ENCODE measurements around the gene ABCG1. TPM values are rescaled to one million over a fixed set of nuclear protein-coding genes. Genes with fewer than 3 reads are reported as not detected.

The ABCG1 gene
- total and polyA plus RNA-seq, 4 donors = 11.5 to 65.0 (median 35.0) TPM

DNA sequence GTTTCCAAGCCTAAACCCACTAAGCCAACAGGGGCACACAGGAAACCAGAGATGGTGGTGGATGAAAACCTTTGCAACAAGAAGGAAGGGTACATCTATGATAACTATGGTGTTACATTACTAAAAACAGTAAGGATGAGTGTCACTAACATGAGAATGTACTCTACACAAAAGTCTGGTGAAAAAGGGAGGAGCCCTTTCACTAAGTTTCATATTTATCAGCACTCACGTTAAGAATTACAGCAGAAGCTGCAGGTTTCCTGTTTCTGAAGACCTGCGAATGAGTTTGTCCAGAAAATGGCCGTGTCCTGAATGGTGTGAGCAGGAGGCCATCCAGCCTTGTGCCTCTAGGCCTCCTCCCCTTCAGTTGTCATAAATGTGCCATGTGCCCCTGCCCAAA is 17.8 kb downstream of the ABCG1 start:
- Histone ChIP-seq H3K27ac (ENCODE audit: low read depth in 1 of 2, low read length in 1 of 2) (peak overlapping the region in 1 of 2 donors; percentile 95), H3K4me3 (no peak overlapping the region), H3K27me3 (ENCODE audit: control insufficient read depth in 3 of 3, insufficient read depth in 3 of 3, low read length in 2 of 3) (no peaks in the 10 kb centered on the region), H3K9me3 (ENCODE audit: control insufficient read depth in 4 of 4, insufficient read depth in 3 of 4, low read length in 3 of 4) (no peaks in the 10 kb centered on the region), H3K9ac (ENCODE audit: insufficient read depth in 1 of 2, low read length in 2 of 2) (no peak overlapping the region), H3K4me1 (ENCODE audit: control insufficient read depth in 5 of 5, insufficient read depth in 5 of 5, low read length in 5 of 5) (peaks cover 28 to 48% (median 35%) of the 10 kb centered on the region in 5 donors), H3K36me3 (ENCODE audit: control insufficient read depth in 4 of 4, insufficient read depth in 4 of 4, low read length in 4 of 4) (no peaks in the 10 kb centered on the region)
- ATAC-seq (ENCODE audit: insufficient read depth, low FRiP score) (no peak), DNase-seq (no peak)
- TF ChIP-seq, protein P1, sequence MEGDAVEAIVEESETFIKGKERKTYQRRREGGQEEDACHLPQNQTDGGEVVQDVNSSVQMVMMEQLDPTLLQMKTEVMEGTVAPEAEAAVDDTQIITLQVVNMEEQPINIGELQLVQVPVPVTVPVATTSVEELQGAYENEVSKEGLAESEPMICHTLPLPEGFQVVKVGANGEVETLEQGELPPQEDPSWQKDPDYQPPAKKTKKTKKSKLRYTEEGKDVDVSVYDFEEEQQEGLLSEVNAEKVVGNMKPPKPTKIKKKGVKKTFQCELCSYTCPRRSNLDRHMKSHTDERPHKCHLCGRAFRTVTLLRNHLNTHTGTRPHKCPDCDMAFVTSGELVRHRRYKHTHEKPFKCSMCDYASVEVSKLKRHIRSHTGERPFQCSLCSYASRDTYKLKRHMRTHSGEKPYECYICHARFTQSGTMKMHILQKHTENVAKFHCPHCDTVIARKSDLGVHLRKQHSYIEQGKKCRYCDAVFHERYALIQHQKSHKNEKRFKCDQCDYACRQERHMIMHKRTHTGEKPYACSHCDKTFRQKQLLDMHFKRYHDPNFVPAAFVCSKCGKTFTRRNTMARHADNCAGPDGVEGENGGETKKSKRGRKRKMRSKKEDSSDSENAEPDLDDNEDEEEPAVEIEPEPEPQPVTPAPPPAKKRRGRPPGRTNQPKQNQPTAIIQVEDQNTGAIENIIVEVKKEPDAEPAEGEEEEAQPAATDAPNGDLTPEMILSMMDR (IDR thresholded peaks at IDR 0.05; ENCODE audit: control extremely low read depth, extremely low read depth) = no peak
- 32 to 47% methylated on average over 3 of the region's 3 CpGs for WGBS, 2 donors

DNA sequence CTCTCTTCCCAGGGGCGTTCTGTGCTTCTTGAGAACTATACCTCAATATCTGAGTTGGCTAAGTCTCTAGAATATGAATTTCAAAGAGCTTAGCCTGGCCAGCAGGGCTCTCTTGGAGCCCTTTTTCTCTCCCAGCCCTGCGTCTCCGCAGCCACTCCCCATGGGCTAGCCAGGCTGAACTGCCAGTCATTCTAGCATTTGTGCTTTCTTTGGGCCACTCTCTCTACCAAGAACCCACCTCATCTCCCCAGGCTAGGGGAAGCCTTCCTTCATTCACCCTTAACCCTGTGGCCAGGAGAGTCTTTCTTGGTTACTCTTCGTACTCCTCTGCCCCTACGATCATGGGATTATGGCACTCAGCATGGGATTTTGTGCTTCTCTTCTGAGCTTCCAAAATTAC is 18.2 kb downstream of the ABCG1 start:
- TF ChIP-seq, protein P1 (IDR thresholded peaks at IDR 0.05; ENCODE audit: control extremely low read depth, extremely low read depth) = no peak
- peak overlapping the region in 1 of 2 donors; percentile 22 for H3K27ac ChIP-seq (ENCODE audit: low read depth in 1 of 2, low read length in 1 of 2)
- peaks cover 28 to 48% (median 32%) of the 10 kb centered on the region in 5 donors for H3K4me1 ChIP-seq (ENCODE audit: control insufficient read depth in 5 of 5, insufficient read depth in 5 of 5, low read length in 5 of 5)
- H3K36me3 ChIP-seq (ENCODE audit: control insufficient read depth in 4 of 4, insufficient read depth in 4 of 4, low read length in 4 of 4) = no peaks in the 10 kb centered on the region
- H3K9ac ChIP-seq (ENCODE audit: insufficient read depth in 1 of 2, low read length in 2 of 2) = no peak overlapping the region
- no peak overlapping the region for H3K4me3 ChIP-seq
- H3K27me3 ChIP-seq (ENCODE audit: control insufficient read depth in 3 of 3, insufficient read depth in 3 of 3, low read length in 2 of 3) = no peaks in the 10 kb centered on the region
- no peak for ATAC-seq (ENCODE audit: insufficient read depth, low FRiP score)
- no peak for DNase-seq
- H3K9me3 ChIP-seq (ENCODE audit: control insufficient read depth in 4 of 4, insufficient read depth in 3 of 4, low read length in 3 of 4) = no peaks in the 10 kb centered on the region
- WGBS, 2 donors = 94 to 97% methylated on average over 5 of the region's 5 CpGs

DNA sequence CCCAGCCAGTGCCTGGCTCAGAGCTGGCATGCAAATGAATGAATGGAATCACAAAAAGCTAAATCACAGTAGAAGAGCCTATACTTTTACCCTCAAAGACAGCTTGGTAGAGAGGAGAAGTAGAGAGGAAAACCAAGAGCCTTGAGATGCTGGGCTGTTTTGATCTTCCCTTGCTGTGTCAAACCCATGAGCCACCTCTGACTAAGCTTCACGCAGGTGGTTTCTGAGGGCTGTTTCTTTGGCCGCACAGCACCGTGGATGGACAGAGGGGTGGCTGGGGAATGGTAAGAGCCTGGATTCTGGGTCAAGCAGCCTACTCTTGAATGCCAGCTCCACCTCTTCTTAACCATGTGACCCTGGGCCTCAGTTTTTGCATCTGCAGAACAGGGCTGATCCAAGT is 18.6 kb downstream of the ABCG1 start:
- Histone ChIP-seq H3K27me3 (ENCODE audit: control insufficient read depth in 3 of 3, insufficient read depth in 3 of 3, low read length in 2 of 3) (no peaks in the 10 kb centered on the region), H3K4me3 (no peak overlapping the region), H3K36me3 (ENCODE audit: control insufficient read depth in 4 of 4, insufficient read depth in 4 of 4, low read length in 4 of 4) (no peaks in the 10 kb centered on the region), H3K27ac (ENCODE audit: low read depth in 1 of 2, low read length in 1 of 2) (peak overlapping the region in 1 of 2 donors; percentile 22), H3K4me1 (ENCODE audit: control insufficient read depth in 5 of 5, insufficient read depth in 5 of 5, low read length in 5 of 5) (peaks cover 26 to 44% (median 31%) of the 10 kb centered on the region in 5 donors), H3K9ac (ENCODE audit: insufficient read depth in 1 of 2, low read length in 2 of 2) (no peak overlapping the region), H3K9me3 (ENCODE audit: control insufficient read depth in 4 of 4, insufficient read depth in 3 of 4, low read length in 3 of 4) (no peaks in the 10 kb centered on the region)
- TF ChIP-seq, protein P1 (IDR thresholded peaks at IDR 0.05; ENCODE audit: control extremely low read depth, extremely low read depth) = no peak
- 78 to 91% methylated on average over 3 of the region's 3 CpGs for WGBS, 2 donors
- ATAC-seq (ENCODE audit: insufficient read depth, low FRiP score) (no peak), DNase-seq (no peak)
